GM20000 (cell line): ENCODE measurements around the gene PHF21A.

Source experiments
- DNase-seq: peaks from one replicate; pipeline ENCODE4 v3.0.0; 2012; ENCODE audit warnings: low spot score
- CTCF ChIP-seq: IDR thresholded peaks from 2 replicates; pipeline ENCODE4 v1.5.1; 2012; ENCODE audit warnings: mild to moderate bottlenecking, control low read depth; ENCODE audit errors: extremely low read depth, missing control alignments

The PHF21A gene

GRCh38 chr11:46049325-46049897 lies 71.8 kb downstream of the PHF21A start:
- DNase-seq = no peak
- TF ChIP-seq CTCF = no peak

- no peak for DNase-seq
- TF ChIP-seq CTCF = no peak
Observed at GRCh38 chr11:46048198-46048597, 73.1 kb downstream of the PHF21A start.

GRCh38 chr11:46047520-46047919 lies 73.7 kb downstream of the PHF21A start:
- no peak for TF ChIP-seq CTCF
- no peak for DNase-seq

GRCh38 chr11:46045811-46046210 lies 75.4 kb downstream of the PHF21A start:
- DNase-seq = no peak
- TF ChIP-seq CTCF = no peak

- no peak for TF ChIP-seq CTCF
- no peak for DNase-seq
Observed at GRCh38 chr11:46044601-46045000, 76.7 kb downstream of the PHF21A start.

- no peak for DNase-seq
- no peak for TF ChIP-seq CTCF
Observed at GRCh38 chr11:46039990-46040389, 81.3 kb downstream of the PHF21A start.

- TF ChIP-seq CTCF = no peak
- no peak for DNase-seq
Observed at GRCh38 chr11:46038529-46038928, 82.7 kb downstream of the PHF21A start.

GRCh38 chr11:46036969-46037368 lies 84.3 kb downstream of the PHF21A start:
- TF ChIP-seq CTCF = no peak

More at GRCh38 chr11:46036969-46037368, 84.3 kb downstream of the PHF21A start:
- DNase-seq = no peak
